IMR-90 (cell line): ENCODE data around the gene GALNT17.

Experiments used
- BHLHE40 ChIP-seq: fragments of 150-350 bp; IDR thresholded peaks from 2 replicates; pipeline ENCODE4 v1.6.1; 2016; ENCODE audit warnings: mild to moderate bottlenecking, low read depth, low read length
- CEBPB ChIP-seq: IDR thresholded peaks from 2 replicates; pipeline ENCODE4 v1.6.1; 2012; ENCODE audit warnings: low read depth, low read length, improper control_type of control experiment
- CHD1 ChIP-seq: IDR thresholded peaks from 2 replicates; pipeline ENCODE4 v1.6.1; 2012; ENCODE audit warnings: low read depth, low read length, improper control_type of control experiment
- CTCF ChIP-seq: conservative IDR thresholded peaks from 2 replicates; pipeline ENCODE4 v1.5.1; 2012; ENCODE audit warnings: mild to moderate bottlenecking, low read depth, low read length, improper control_type of control experiment
- ELK1 ChIP-seq: fragments of 150-350 bp; IDR thresholded peaks from 2 replicates; pipeline ENCODE4 v1.6.1; 2016; ENCODE audit warnings: low read depth, mild to moderate bottlenecking, low read length, moderate library complexity, borderline replicate concordance
- FOS ChIP-seq: fragments of 150-350 bp; IDR thresholded peaks from 2 replicates; pipeline ENCODE4 v1.6.1; 2016; ENCODE audit warnings: low read depth, low read length
- MAFK ChIP-seq: IDR thresholded peaks from 2 replicates; pipeline ENCODE4 v1.6.1; 2012; ENCODE audit warnings: low read depth, low read length, improper control_type of control experiment
- MAZ ChIP-seq: IDR thresholded peaks from 2 replicates; pipeline ENCODE4 v1.6.1; 2012; ENCODE audit warnings: low read depth, mild to moderate bottlenecking, low read length, improper control_type of control experiment, moderate library complexity, borderline replicate concordance
- MXI1 ChIP-seq: IDR thresholded peaks from 2 replicates; pipeline ENCODE4 v1.6.1; 2012; ENCODE audit warnings: low read depth, mild to moderate bottlenecking, low read length, moderate library complexity, borderline replicate concordance
- POLR2A ChIP-seq: IDR thresholded peaks from 2 replicates; pipeline ENCODE4 v1.6.1; 2012; ENCODE audit warnings: mild to moderate bottlenecking, low read depth, low read length
- RAD21 ChIP-seq: IDR thresholded peaks from 2 replicates; pipeline ENCODE4 v1.6.1; 2012; ENCODE audit warnings: low read length, improper control_type of control experiment
- RCOR1 ChIP-seq: IDR thresholded peaks from 2 replicates; pipeline ENCODE4 v1.6.1; 2012; ENCODE audit warnings: mild to moderate bottlenecking, low read length, improper control_type of control experiment; ENCODE audit not compliant: insufficient replicate concordance
- SMC3 ChIP-seq: fragments of 150-350 bp; IDR thresholded peaks from 2 replicates; pipeline ENCODE4 v1.6.1; 2016; ENCODE audit warnings: low read depth, mild to moderate bottlenecking, antibody characterized with exemption, low read length, moderate library complexity
- USF2 ChIP-seq: fragments of 150-350 bp; IDR thresholded peaks from 2 replicates; pipeline ENCODE4 v1.6.1; 2017; ENCODE audit warnings: mild to moderate bottlenecking, antibody characterized with exemption, low read length, low read depth

- no peak for TF ChIP-seq CTCF
- no peak for TF ChIP-seq CEBPB
- no peak for TF ChIP-seq BHLHE40
- TF ChIP-seq RAD21: no peak
- no peak for TF ChIP-seq FOS
- no peak for TF ChIP-seq MAFK
- no peak for TF ChIP-seq POLR2A
- TF ChIP-seq USF2: no peak
- TF ChIP-seq CHD1: no peak
- no peak for TF ChIP-seq RCOR1
- no peak for TF ChIP-seq SMC3
- no peak for TF ChIP-seq MXI1
- TF ChIP-seq ELK1: no peak
- no peak for TF ChIP-seq MAZ
Observed at GRCh38 chr7:71350680-71351079, 218.7 kb downstream of the GALNT17 start.
